GM19324 (cell line): Measurements from ENCODE around the gene MAOA.
A peak's percentile ranks its signal among the peaks of the same experiment; 100 is the strongest.

Experiments
- ATAC-seq: cut with Tn5 transposase; IDR thresholded peaks from one replicate; pipeline ENCODE4 v1.9.1; 2021; ENCODE audit warnings: mild to moderate bottlenecking, moderate library complexity; ENCODE audit not compliant: unreplicated experiment, low FRiP score

Gene MAOA

GRCh38 chrX:43745938-43746721, 90.0 kb downstream of the MAOA start:
- no peak for ATAC-seq

GRCh38 chrX:43747476-43747875, 91.4 kb downstream of the MAOA start:
- no peak for ATAC-seq

- ATAC-seq, result peak; percentile 60
These were observed 94.2 kb downstream of the MAOA start for GRCh38 chrX:43750248-43750676.

- ATAC-seq, result no peak
These were observed 97.5 kb downstream of the MAOA start for GRCh38 chrX:43753637-43754036.

- ATAC-seq, result no peak
These were observed 100.0 kb downstream of the MAOA start for GRCh38 chrX:43756076-43756475.

- no peak for ATAC-seq
These were observed 101.9 kb downstream of the MAOA start for GRCh38 chrX:43758044-43758443.

- no peak for ATAC-seq
These were observed 130.0 kb downstream of the MAOA start for GRCh38 chrX:43785930-43786591.
